GM10266 (cell line): ENCODE data around the gene ASB6.

Source experiments
- DNase-seq: peaks from one replicate; pipeline ENCODE4 v3.0.0; 2012; ENCODE audit errors: extremely low spot score
- TF ChIP-seq, protein P1 (sequence below): IDR thresholded peaks from 2 replicates; pipeline ENCODE4 v1.5.1; 2012; ENCODE audit warnings: mild to moderate bottlenecking, low read depth; ENCODE audit not compliant: control insufficient read depth, insufficient read depth; ENCODE audit errors: missing control alignments

The ASB6 gene

DNA sequence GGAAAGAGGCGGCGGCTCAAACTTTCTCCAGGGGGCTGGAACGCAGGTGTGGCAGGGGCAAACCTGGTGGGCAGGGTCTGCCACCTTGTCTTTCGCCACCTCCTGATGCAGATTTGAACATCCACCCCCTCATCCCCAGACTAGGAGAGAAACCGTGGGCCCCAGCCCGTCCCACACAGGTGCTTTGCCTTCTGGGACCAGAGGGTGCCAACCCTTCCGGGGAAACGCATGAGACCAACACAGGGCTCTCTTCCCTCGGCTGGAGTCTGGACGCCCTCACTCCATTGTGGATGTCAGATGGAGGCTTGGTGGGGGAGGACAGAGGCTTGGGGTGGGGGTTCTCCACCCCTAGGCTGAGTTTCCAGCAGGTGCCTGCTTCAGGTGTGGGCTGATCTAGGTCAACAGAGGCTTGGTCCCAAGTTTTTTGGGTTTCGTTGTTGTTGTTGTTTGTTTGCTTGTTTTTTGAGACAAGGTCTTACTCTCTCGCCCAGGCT lies 30.6 kb downstream of the ASB6 start:
- no peak for DNase-seq
- TF ChIP-seq, protein P1, sequence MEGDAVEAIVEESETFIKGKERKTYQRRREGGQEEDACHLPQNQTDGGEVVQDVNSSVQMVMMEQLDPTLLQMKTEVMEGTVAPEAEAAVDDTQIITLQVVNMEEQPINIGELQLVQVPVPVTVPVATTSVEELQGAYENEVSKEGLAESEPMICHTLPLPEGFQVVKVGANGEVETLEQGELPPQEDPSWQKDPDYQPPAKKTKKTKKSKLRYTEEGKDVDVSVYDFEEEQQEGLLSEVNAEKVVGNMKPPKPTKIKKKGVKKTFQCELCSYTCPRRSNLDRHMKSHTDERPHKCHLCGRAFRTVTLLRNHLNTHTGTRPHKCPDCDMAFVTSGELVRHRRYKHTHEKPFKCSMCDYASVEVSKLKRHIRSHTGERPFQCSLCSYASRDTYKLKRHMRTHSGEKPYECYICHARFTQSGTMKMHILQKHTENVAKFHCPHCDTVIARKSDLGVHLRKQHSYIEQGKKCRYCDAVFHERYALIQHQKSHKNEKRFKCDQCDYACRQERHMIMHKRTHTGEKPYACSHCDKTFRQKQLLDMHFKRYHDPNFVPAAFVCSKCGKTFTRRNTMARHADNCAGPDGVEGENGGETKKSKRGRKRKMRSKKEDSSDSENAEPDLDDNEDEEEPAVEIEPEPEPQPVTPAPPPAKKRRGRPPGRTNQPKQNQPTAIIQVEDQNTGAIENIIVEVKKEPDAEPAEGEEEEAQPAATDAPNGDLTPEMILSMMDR = no peak

DNA sequence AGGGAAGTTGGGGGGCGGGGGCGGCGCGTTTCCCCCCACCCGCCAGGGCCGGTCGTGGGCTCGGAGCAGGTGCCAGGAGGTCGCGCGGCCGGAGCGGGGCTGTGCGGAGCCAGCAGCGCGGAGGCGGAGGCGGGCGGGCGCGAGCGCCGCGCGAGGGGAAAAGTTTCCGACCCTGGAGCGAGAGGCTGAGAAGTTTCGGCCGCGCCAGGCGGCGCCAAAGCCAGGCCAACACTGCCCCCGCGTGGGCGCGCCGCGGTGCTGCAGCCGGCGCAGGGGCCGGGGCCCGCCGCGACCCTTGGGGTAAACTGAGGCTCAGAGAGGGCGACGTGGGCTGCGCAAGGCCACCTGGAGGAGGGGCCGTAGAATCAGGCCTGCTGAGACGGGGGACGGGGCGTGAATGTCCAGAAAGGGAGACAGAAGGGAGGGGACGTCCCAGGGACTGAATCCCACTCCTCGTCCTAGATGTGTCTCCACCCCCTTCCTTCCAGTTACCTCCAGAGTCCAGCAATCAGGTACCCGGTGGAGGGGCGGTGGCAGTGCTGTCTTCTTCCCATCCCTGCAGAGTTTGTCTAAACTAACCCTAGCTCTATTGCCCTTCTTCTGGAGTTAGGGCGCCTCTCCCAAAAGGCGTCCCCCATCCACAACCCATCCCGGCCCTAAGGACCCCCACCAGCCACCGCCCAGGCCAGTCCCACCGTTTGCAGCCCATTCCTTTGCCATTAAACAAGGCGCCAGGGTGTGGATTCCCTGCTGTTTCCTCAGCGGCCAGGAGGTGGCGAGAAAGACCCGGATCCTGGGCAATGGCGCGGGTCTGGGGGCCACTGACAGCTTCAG lies 31.3 kb downstream of the ASB6 start:
- TF ChIP-seq, protein P1 = peak; percentile 96
- DNase-seq = peak; percentile 87

- no peak for DNase-seq
- TF ChIP-seq, protein P1 = no peak
Observed at GRCh38 chr9:129610213-129610472, 31.8 kb downstream of the ASB6 start.

DNA sequence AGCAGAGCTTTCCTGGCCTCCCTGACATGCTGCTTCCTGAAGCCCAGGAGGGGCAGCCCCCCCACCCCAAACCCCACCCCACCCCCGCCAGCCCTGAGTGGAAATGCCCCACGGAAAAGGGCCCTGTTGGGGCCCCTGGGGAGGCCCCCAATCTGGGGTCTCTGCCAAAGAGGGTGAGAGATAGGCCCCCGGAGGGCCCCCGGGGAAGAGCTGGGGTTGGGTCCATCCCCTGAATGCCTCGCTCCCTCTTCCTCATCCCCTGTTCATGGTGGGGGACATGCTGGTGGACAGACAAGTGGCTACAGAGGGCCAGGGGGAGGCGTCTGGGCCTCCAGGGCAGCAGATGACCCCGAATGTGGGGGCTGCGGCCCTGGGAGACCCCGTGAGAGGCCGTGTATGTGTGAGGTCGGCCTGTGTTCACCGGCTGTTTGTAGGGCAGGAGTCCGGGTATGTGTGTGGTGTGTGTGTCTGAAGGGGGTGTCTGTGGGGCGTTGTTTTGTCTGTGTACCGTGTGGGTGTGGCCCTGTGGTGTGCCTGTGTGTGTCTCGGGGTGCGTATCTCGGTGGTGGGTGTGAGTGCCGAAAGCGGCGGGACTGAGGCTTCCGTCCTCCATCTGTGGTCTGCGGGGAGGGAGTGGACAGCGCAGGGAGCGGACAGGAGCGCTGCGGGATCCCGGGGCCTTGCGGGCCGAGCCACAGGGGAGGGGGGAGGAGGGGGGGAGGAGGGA lies 32.3 kb downstream of the ASB6 start:
- DNase-seq = peak; percentile 76
- TF ChIP-seq, protein P1 = no peak

GRCh38 chr9:129608561-129609481 lies 33.1 kb downstream of the ASB6 start:
- TF ChIP-seq, protein P1 = no peak
- no peak for DNase-seq

- no peak for DNase-seq
- TF ChIP-seq, protein P1 = no peak
Observed at GRCh38 chr9:129607027-129607387, 34.9 kb downstream of the ASB6 start.
